Measurements from ENCODE around the gene ZMYND19.
A peak's percentile ranks its signal among the peaks of the same experiment; 100 is the strongest.
"Not testable (repeated sequence)": the region's sequence is repeated elsewhere in the genome, so short reads cannot be mapped to it uniquely, and the experiment has no call there.

The ZMYND19 gene

GRCh38 chr9:137613738-137614523, 23.6 kb upstream of the ZMYND19 start:
- DNase-seq (ENCODE audit: low read depth), result no peak

DNA sequence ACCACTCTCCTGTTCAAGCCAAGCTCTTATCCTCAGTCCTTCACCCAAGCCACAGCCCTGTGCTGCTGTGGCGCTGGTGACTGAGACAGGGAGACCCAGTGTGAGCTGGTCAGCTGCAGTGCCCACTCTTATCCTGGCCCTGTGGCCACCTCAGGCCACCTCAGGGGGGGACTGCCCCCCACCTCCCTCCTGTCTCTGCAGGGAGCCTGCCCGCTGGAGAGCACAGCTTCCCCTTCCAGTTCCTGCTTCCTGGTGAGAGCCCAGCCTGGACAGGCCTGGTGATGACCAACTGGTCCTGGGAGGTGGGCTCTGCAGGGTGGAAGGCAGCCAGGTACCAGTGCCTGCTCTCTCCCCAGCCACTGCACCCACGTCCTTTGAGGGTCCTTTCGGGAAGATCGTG, 22.9 kb upstream of the ZMYND19 start:
- DNase-seq (ENCODE audit: low read depth), result no peak

GRCh38 chr9:137612741-137613142, 22.4 kb upstream of the ZMYND19 start:
- DNase-seq (ENCODE audit: low read depth), result no peak

- no peak for DNase-seq (ENCODE audit: low read depth)
Measured at GRCh38 chr9:137611623-137612609, 21.6 kb upstream of the ZMYND19 start.

DNA sequence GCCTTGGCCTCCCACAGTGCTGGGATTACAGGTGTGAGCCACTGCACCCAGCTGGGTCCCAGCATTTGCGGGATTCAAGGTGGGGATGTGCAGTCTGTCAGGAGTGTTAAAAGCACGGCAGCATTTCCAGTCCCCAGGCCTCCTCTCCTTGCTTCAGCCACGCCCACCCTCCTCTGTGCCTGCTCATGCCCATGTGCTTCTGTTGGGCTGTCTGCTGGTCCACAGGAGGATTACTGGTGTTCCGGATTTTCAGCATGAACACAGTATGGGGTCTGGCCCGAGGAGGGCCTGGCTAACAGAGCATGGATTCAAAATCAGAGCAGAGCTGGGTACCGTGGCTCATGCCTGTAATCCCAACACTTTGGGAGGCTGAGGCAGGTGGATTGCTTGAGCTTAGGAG, 20.6 kb upstream of the ZMYND19 start:
- no peak for DNase-seq (ENCODE audit: low read depth)

DNA sequence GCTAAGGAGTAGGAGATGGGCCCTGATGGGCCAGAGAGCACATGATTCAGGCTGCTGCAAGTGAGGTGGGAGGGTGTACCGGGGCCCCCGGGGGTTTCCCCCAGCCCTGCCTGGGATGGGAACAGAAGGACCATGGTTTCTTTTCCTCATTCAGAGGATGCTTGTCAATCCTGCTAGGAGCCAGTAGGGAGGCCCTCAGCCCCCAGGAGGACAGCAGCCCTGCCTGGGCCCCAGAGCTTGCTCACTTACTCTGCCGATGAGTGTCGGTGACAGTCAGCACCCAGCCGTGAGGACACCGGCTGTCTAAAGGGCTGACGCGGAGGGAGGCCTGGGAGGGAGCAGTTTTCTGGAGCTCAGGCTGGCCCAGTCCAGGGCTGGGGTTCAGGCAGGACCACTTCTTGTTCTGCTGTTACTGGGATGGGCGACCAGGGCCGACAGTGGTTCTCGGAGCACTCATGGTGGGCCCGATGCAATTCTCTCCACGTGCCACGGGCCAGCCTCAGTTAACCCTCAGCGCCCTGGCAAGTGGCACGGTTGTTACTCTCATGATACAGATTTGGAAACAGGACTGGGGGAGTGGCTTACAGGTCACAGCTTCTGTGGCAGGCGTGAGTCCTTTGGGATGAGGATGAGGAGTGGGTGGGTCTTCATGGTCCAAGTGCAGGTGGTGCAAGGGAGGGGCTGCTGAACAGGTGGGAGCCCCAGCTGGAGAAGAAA, 17.0 kb upstream of the ZMYND19 start:
- DNase-seq (ENCODE audit: low read depth), result no peak

- DNase-seq (ENCODE audit: low read depth), result no peak
Measured at GRCh38 chr9:137606734-137607138, 16.4 kb upstream of the ZMYND19 start.

GRCh38 chr9:137606005-137606621, 15.8 kb upstream of the ZMYND19 start:
- no peak for DNase-seq (ENCODE audit: low read depth)

DNA sequence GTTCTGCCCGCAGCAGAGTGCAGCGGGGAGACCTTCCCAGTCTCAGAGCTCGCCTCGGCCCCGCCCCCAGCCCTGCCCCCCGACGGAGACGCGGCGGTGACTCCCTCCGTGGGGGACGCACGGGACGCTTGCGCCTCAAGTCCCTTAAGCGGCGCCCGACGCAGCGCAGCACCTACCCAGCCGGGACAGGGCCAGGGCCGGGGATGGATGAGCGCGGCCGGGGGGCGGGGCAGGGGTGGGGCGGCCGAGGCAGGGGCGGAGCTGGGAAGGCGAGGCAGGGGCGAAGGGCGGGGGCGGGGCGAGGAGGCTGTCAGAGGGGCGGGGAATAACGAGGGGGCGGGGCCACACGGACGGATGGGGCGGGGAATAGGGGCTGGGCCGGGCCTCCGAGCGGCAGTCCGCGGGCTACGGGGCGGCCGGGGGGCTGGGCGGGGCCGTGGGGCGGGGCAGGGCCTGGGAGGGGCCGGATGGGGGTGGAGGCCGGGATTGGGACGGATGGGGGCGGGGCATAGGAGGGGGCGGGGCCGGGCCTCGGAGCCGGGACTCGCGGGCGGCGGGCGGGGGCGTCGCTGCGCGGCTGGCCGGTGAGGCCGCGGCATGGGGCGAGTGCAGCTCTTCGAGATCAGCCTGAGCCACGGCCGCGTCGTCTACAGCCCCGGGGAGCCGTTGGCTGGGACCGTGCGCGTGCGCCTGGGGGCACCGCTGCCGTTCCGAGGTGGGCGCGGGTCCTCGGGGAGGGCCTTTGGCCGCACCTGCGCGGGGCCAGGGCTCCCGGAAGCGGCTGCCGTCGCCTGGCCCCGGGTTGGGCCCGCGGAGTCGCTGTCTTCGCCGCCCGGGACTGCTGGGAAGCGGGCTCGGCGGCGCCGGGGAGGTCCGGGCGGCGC, 15.1 kb upstream of the ZMYND19 start, which contains the start of gene ARRDC1:
Gene ARRDC1, plus strand, starts transcription at position 566 of the 884 bp plus-strand sequence. Its CDS starts 32 bp downstream, at position 598.
- DNase-seq (ENCODE audit: low read depth), result peak; percentile 91

DNA sequence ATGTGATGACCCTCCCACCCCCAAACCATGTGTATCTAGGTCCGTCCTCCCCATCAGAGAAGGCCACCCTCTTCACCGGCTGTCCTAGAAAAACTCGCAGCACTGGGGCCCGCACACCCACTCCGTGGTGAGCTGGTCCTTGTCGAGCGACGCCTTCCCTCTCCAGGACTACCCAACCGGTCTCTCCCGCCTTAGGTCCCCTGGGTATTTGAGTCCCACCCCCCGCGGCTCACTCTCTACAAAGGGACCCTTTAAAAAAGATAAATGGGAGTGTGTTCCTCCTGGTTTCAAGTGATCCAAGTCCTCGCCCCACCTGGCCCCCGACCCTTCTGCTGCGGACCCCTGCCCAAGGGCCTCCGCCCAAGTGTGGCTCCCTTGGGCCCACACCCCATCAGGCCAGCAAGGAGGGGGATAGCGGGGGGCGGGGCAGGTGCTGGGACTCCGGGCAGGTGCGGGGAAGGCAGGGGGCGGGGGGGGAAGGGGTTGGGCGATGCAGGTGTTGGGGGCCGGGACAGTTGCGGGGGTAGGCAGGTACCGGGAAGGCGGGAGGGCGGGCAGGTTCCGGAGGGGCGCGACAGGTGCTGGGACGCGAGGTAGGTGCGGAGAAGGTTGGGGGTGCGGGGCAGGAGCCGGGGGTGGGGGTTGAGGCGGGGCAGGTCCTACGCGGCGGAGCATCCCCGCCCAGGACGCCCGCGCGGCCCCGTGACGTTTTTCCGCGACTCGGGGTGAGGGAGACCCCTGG, 14.2 kb upstream of the ZMYND19 start:
- no peak for DNase-seq (ENCODE audit: low read depth)

DNA sequence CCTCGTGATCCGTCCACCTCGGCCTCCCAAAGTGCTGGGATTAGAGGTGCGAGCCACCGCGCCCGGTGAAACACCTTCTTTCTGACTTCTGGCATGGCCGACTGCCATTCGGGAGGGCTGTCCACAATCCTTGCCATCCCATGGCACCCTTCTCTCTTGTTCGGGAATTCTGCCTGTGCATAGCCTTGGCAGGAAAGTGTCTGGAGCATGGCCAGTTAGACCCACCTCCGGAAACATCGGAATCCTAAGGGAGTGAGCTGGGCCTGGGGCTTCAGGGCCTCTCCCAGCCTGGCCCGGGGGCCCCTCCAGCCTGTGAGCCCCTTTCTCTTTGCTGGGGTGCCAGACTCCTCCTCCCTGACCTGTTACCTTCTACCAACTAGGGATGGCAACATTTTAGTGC, 13.6 kb upstream of the ZMYND19 start:
- no peak for DNase-seq (ENCODE audit: low read depth)

- no peak for DNase-seq (ENCODE audit: low read depth)
Measured at GRCh38 chr9:137602661-137603060, 12.3 kb upstream of the ZMYND19 start.

DNA sequence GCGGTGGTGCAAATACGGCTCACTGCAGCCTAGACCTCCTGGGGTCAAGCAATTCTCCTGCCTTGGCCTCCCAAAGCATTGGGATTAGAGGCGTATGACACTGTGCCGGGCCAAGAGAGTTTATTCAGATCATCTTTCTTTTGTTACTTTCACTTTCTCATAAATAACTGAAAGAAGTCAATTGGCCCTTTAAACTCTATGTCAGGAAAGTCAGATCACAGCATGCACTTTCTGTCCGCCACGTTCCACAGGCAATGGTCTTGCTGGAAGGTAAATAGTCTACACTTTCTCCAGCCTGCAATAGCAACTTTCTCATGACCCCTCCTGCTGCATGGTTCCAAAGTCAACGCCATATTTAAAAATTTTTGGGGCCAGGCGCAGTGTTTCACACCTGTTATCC, 8.6 kb upstream of the ZMYND19 start:
- DNase-seq (ENCODE audit: low read depth), result no peak

GRCh38 chr9:137596577-137596976, 6.3 kb upstream of the ZMYND19 start:
- not testable (repeated sequence) for DNase-seq (ENCODE audit: low read depth)

DNA sequence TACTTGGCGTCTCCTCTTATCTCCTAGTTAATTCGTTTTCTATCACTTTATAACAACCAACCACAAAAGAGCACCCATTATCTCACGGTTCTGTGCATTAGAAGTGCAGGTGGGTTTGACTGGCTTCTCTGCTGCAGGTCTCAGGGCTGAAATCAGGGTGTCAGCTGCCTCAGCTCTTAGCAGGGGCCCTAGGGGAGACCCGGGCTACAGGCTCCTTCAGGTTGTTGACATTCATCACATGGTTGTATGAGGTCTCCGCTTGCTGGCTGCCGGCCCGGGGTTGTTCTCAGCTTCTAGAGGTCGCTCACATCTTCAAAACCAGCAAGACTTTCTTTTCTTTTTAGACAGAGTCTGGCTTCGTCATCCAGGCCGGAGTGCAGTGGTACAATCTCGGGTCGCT, 2.9 kb upstream of the ZMYND19 start:
- DNase-seq (ENCODE audit: low read depth), result no peak

- no peak for DNase-seq (ENCODE audit: low read depth)
Measured at GRCh38 chr9:137592767-137593166, 2.5 kb upstream of the ZMYND19 start.

- DNase-seq (ENCODE audit: low read depth), result no peak
Measured at GRCh38 chr9:137590123-137590468, 216 bp downstream of the ZMYND19 start.

- DNase-seq (ENCODE audit: low read depth), result no peak
Measured at GRCh38 chr9:137589441-137590122, 730 bp downstream of the ZMYND19 start.

DNA sequence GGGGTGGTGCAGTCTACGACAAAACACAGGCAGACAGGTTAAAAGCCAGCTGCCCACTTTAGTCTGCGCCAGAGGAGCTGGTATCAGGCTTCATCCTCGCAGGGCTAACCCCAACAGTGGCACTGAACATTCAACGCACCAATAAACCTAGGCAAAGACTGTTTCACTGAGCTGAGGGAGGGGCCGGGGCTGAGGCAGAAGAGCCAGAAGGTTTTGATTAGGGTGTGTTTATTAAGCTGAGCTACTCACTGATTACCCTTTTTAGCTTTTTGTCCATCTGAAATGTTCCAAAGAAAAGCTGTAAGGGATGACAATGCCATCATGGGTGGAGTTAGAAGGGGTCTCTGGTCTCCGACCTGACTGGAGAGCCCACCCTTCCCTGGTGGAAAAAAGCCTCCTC, 1.4 kb downstream of the ZMYND19 start:
- no peak for DNase-seq (ENCODE audit: low read depth)

DNA sequence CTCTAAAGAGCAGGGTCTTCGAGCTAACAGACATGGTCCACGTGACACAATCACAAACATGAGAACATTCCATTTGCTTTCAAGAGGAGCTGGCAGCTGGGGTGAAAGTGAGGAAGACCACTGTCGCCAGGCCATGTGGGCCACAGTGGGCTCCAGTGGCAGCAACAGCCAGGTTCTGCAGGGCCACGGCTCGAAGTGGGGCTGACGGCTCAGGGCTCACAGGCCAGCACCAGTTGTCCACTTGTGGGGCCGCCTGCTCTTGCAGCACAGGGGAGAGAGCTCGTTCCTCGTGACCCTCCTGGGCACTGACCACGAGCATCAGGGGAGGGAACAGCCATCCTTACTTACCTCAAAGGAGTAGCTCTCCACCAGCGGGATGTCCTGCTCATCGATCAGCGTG, 2.0 kb downstream of the ZMYND19 start:
- no peak for DNase-seq (ENCODE audit: low read depth)

Data from stimulated activated CD8-positive, alpha-beta memory T cell treated with anti-CD3 and anti-CD28 coated beads, Interleukin-4, amount 100 ng/mL, for 24 hours (primary cell).